ENCODE data around the gene NSDHL.

DNA sequence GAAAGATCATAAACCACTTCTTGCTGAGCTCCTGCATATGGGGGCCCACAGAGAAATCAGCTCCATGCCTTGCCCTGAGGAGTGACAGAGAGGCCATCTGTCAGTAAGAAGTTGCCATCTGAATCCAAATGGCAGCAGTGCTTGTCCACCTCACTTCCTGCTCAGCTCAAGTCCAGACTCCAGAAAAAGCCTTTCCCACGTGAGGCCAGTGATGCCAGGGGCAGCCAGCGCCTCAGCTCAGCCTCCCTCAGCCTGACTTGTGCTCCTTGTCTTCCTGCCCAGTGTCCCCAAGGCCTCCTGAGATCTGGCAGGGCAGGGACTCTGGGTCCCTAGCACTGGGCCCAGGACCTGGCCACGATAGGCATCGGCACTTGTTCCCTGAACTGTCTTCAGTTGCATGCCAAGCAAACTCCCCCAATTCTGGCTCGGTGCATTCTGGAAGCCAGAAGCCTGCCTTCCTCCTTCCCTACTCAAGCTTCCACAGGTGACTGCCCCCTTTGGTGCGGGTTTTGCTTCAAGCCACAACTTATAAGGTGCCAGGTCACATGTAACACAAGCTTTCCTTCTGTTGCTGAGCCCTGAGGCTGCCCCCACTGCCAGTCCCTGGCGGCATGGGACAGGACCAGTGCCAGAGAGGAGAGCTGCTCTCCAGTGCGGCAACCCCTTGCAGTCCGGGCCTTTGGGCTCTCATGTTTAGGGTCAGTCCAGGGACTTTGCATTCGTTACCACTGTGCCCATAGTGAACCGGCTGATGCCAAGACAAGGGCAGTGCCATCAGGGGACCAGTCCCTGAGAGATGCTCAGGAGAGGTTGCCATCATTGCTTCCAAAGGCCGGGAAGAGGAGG, 69.2 kb downstream of the NSDHL start:
- no peak for TF ChIP-seq ZFX (IDR thresholded peaks at IDR 0.05)
- TF ChIP-seq, protein P1, sequence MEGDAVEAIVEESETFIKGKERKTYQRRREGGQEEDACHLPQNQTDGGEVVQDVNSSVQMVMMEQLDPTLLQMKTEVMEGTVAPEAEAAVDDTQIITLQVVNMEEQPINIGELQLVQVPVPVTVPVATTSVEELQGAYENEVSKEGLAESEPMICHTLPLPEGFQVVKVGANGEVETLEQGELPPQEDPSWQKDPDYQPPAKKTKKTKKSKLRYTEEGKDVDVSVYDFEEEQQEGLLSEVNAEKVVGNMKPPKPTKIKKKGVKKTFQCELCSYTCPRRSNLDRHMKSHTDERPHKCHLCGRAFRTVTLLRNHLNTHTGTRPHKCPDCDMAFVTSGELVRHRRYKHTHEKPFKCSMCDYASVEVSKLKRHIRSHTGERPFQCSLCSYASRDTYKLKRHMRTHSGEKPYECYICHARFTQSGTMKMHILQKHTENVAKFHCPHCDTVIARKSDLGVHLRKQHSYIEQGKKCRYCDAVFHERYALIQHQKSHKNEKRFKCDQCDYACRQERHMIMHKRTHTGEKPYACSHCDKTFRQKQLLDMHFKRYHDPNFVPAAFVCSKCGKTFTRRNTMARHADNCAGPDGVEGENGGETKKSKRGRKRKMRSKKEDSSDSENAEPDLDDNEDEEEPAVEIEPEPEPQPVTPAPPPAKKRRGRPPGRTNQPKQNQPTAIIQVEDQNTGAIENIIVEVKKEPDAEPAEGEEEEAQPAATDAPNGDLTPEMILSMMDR (conservative IDR thresholded peaks at IDR 0.05) = no peak
